Measurements from ENCODE around the gene AMIGO3. TPM values are rescaled to one million over a fixed set of nuclear protein-coding genes. Genes with fewer than 3 reads are reported as not detected.

The AMIGO3 gene
- polyA plus RNA-seq, 4 donors, result 0.81 to 1.1 (median 0.84) TPM; not detected in 1

GRCh38 chr3:49712631-49713317, 6.7 kb downstream of the AMIGO3 start:
- FAIRE-seq (no peak), DNase-seq (no peak)
- H3K27me3 ChIP-seq (ENCODE audit: control insufficient read depth in 3 of 3, insufficient read depth in 3 of 3, low read length in 3 of 3), result no peaks in the 10 kb centered on the region
- peaks cover 0 to 4% (median 0%) of the 10 kb centered on the region in 3 donors for H3K4me1 ChIP-seq (ENCODE audit: control insufficient read depth in 3 of 3, insufficient read depth in 2 of 3, low read depth in 1 of 3, low read length in 2 of 3)
- no peaks in the 10 kb centered on the region for H3K9me3 ChIP-seq (ENCODE audit: control insufficient read depth in 2 of 2, insufficient read depth in 1 of 2, low read depth in 1 of 2, low read length in 1 of 2)
- peaks cover 0 to 83% (median 5%) of the 10 kb centered on the region in 3 donors for H3K36me3 ChIP-seq (ENCODE audit: control insufficient read depth in 3 of 3, insufficient read depth in 2 of 3, low read depth in 1 of 3, low read length in 3 of 3)
- H3K27ac ChIP-seq (ENCODE audit: low read depth in 1 of 3, low read length in 2 of 3), result no peak overlapping the region
- 62 to 67% (median 67%) methylated on average over 7 of the region's 7 CpGs for WGBS, 3 donors
- H3K4me3 ChIP-seq (ENCODE audit: low read depth in 1 of 3, low read length in 3 of 3), result no peak overlapping the region

GRCh38 chr3:49712166-49712565, 7.3 kb downstream of the AMIGO3 start:
- Histone ChIP-seq H3K9me3 (ENCODE audit: control insufficient read depth in 2 of 2, insufficient read depth in 1 of 2, low read depth in 1 of 2, low read length in 1 of 2) (no peaks in the 10 kb centered on the region), H3K27me3 (ENCODE audit: control insufficient read depth in 3 of 3, insufficient read depth in 3 of 3, low read length in 3 of 3) (no peaks in the 10 kb centered on the region), H3K27ac (ENCODE audit: low read depth in 1 of 3, low read length in 2 of 3) (no peak overlapping the region), H3K4me3 (ENCODE audit: low read depth in 1 of 3, low read length in 3 of 3) (no peak overlapping the region), H3K36me3 (ENCODE audit: control insufficient read depth in 3 of 3, insufficient read depth in 2 of 3, low read depth in 1 of 3, low read length in 3 of 3) (peaks cover 0 to 83% (median 5%) of the 10 kb centered on the region in 3 donors), H3K4me1 (ENCODE audit: control insufficient read depth in 3 of 3, insufficient read depth in 2 of 3, low read depth in 1 of 3, low read length in 2 of 3) (peaks cover 0 to 4% (median 0%) of the 10 kb centered on the region in 3 donors)
- WGBS, 3 donors, result 91 to 96% (median 94%) methylated on average over 11 of the region's 11 CpGs
- DNase-seq, result no peak
- no peak for FAIRE-seq

GRCh38 chr3:49711489-49711888, 8.0 kb downstream of the AMIGO3 start:
- H3K9me3 ChIP-seq (ENCODE audit: control insufficient read depth in 2 of 2, insufficient read depth in 1 of 2, low read depth in 1 of 2, low read length in 1 of 2), result no peaks in the 10 kb centered on the region
- no peaks in the 10 kb centered on the region for H3K27me3 ChIP-seq (ENCODE audit: control insufficient read depth in 3 of 3, insufficient read depth in 3 of 3, low read length in 3 of 3)
- no peak for FAIRE-seq
- H3K4me3 ChIP-seq (ENCODE audit: low read depth in 1 of 3, low read length in 3 of 3), result no peak overlapping the region
- 72 to 90% (median 84%) methylated on average over 5 of the region's 5 CpGs for WGBS, 3 donors
- H3K27ac ChIP-seq (ENCODE audit: low read depth in 1 of 3, low read length in 2 of 3), result no peak overlapping the region
- H3K4me1 ChIP-seq (ENCODE audit: control insufficient read depth in 3 of 3, insufficient read depth in 2 of 3, low read depth in 1 of 3, low read length in 2 of 3), result peaks cover 0 to 4% (median 0%) of the 10 kb centered on the region in 3 donors
- DNase-seq, result no peak
- H3K36me3 ChIP-seq (ENCODE audit: control insufficient read depth in 3 of 3, insufficient read depth in 2 of 3, low read depth in 1 of 3, low read length in 3 of 3), result peaks cover 0 to 83% (median 5%) of the 10 kb centered on the region in 3 donors

- no peaks in the 10 kb centered on the region for H3K9me3 ChIP-seq (ENCODE audit: control insufficient read depth in 2 of 2, insufficient read depth in 1 of 2, low read depth in 1 of 2, low read length in 1 of 2)
- H3K36me3 ChIP-seq (ENCODE audit: control insufficient read depth in 3 of 3, insufficient read depth in 2 of 3, low read depth in 1 of 3, low read length in 3 of 3), result peaks cover 0 to 83% (median 6%) of the 10 kb centered on the region in 3 donors
- DNase-seq (no peak), FAIRE-seq (no peak)
- WGBS, 3 donors, result 91 to 97% (median 96%) methylated on average over 8 of the region's 8 CpGs
- no peak overlapping the region for H3K27ac ChIP-seq (ENCODE audit: low read depth in 1 of 3, low read length in 2 of 3)
- H3K27me3 ChIP-seq (ENCODE audit: control insufficient read depth in 3 of 3, insufficient read depth in 3 of 3, low read length in 3 of 3), result no peaks in the 10 kb centered on the region
- no peak overlapping the region for H3K4me3 ChIP-seq (ENCODE audit: low read depth in 1 of 3, low read length in 3 of 3)
- peaks cover 0 to 4% (median 0%) of the 10 kb centered on the region in 3 donors for H3K4me1 ChIP-seq (ENCODE audit: control insufficient read depth in 3 of 3, insufficient read depth in 2 of 3, low read depth in 1 of 3, low read length in 2 of 3)
Observed at GRCh38 chr3:49709852-49710251, 9.6 kb downstream of the AMIGO3 start.

GRCh38 chr3:49707113-49707480, 12.4 kb downstream of the AMIGO3 start:
- no peaks in the 10 kb centered on the region for H3K27me3 ChIP-seq (ENCODE audit: control insufficient read depth in 3 of 3, insufficient read depth in 3 of 3, low read length in 3 of 3)
- no peak overlapping the region for H3K4me3 ChIP-seq (ENCODE audit: low read depth in 1 of 3, low read length in 3 of 3)
- no peak overlapping the region for H3K27ac ChIP-seq (ENCODE audit: low read depth in 1 of 3, low read length in 2 of 3)
- H3K4me1 ChIP-seq (ENCODE audit: control insufficient read depth in 3 of 3, insufficient read depth in 2 of 3, low read depth in 1 of 3, low read length in 2 of 3), result no peaks in the 10 kb centered on the region
- 78 to 90% (median 80%) methylated on average over 4 of the region's 4 CpGs for WGBS, 3 donors
- no peaks in the 10 kb centered on the region for H3K9me3 ChIP-seq (ENCODE audit: control insufficient read depth in 2 of 2, insufficient read depth in 1 of 2, low read depth in 1 of 2, low read length in 1 of 2)
- peaks cover 2 to 83% (median 11%) of the 10 kb centered on the region in 3 donors for H3K36me3 ChIP-seq (ENCODE audit: control insufficient read depth in 3 of 3, insufficient read depth in 2 of 3, low read depth in 1 of 3, low read length in 3 of 3)
- FAIRE-seq (no peak), DNase-seq (no peak)

GRCh38 chr3:49706456-49707112, 12.9 kb downstream of the AMIGO3 start:
- H3K36me3 ChIP-seq (ENCODE audit: control insufficient read depth in 3 of 3, insufficient read depth in 2 of 3, low read depth in 1 of 3, low read length in 3 of 3), result peaks cover 3 to 83% (median 11%) of the 10 kb centered on the region in 3 donors
- FAIRE-seq (no peak), DNase-seq (no peak)
- no peaks in the 10 kb centered on the region for H3K27me3 ChIP-seq (ENCODE audit: control insufficient read depth in 3 of 3, insufficient read depth in 3 of 3, low read length in 3 of 3)
- H3K4me1 ChIP-seq (ENCODE audit: control insufficient read depth in 3 of 3, insufficient read depth in 2 of 3, low read depth in 1 of 3, low read length in 2 of 3), result no peaks in the 10 kb centered on the region
- no peaks in the 10 kb centered on the region for H3K9me3 ChIP-seq (ENCODE audit: control insufficient read depth in 2 of 2, insufficient read depth in 1 of 2, low read depth in 1 of 2, low read length in 1 of 2)
- WGBS, 3 donors, result 87 to 88% (median 87%) methylated on average over 9 of the region's 9 CpGs
- no peak overlapping the region for H3K27ac ChIP-seq (ENCODE audit: low read depth in 1 of 3, low read length in 2 of 3)
- no peak overlapping the region for H3K4me3 ChIP-seq (ENCODE audit: low read depth in 1 of 3, low read length in 3 of 3)

GRCh38 chr3:49705390-49705960, 14.0 kb downstream of the AMIGO3 start:
- H3K9me3 ChIP-seq (ENCODE audit: control insufficient read depth in 2 of 2, insufficient read depth in 1 of 2, low read depth in 1 of 2, low read length in 1 of 2), result no peaks in the 10 kb centered on the region
- DNase-seq (no peak), FAIRE-seq (no peak)
- no peaks in the 10 kb centered on the region for H3K4me1 ChIP-seq (ENCODE audit: control insufficient read depth in 3 of 3, insufficient read depth in 2 of 3, low read depth in 1 of 3, low read length in 2 of 3)
- 95 to 98% (median 96%) methylated on average over 17 of the region's 17 CpGs for WGBS, 3 donors
- peaks cover 5 to 86% (median 11%) of the 10 kb centered on the region in 3 donors for H3K36me3 ChIP-seq (ENCODE audit: control insufficient read depth in 3 of 3, insufficient read depth in 2 of 3, low read depth in 1 of 3, low read length in 3 of 3)
- H3K27me3 ChIP-seq (ENCODE audit: control insufficient read depth in 3 of 3, insufficient read depth in 3 of 3, low read length in 3 of 3), result no peaks in the 10 kb centered on the region
- no peak overlapping the region for H3K27ac ChIP-seq (ENCODE audit: low read depth in 1 of 3, low read length in 2 of 3)
- no peak overlapping the region for H3K4me3 ChIP-seq (ENCODE audit: low read depth in 1 of 3, low read length in 3 of 3)

GRCh38 chr3:49704629-49705028, 14.9 kb downstream of the AMIGO3 start:
- Histone ChIP-seq H3K27me3 (ENCODE audit: control insufficient read depth in 3 of 3, insufficient read depth in 3 of 3, low read length in 3 of 3) (no peaks in the 10 kb centered on the region), H3K36me3 (ENCODE audit: control insufficient read depth in 3 of 3, insufficient read depth in 2 of 3, low read depth in 1 of 3, low read length in 3 of 3) (peaks cover 6 to 89% (median 11%) of the 10 kb centered on the region in 3 donors), H3K4me1 (ENCODE audit: control insufficient read depth in 3 of 3, insufficient read depth in 2 of 3, low read depth in 1 of 3, low read length in 2 of 3) (no peaks in the 10 kb centered on the region), H3K9me3 (ENCODE audit: control insufficient read depth in 2 of 2, insufficient read depth in 1 of 2, low read depth in 1 of 2, low read length in 1 of 2) (no peaks in the 10 kb centered on the region), H3K27ac (ENCODE audit: low read depth in 1 of 3, low read length in 2 of 3) (no peak overlapping the region), H3K4me3 (ENCODE audit: low read depth in 1 of 3, low read length in 3 of 3) (no peak overlapping the region)
- 90 to 97% (median 94%) methylated on average over 8 of the region's 8 CpGs for WGBS, 3 donors
- FAIRE-seq (no peak), DNase-seq (no peak)
